HG03460 (cell line): ENCODE results near the gene MT1M.
"Not testable (repeated sequence)": the region's sequence is repeated elsewhere in the genome, so short reads cannot be mapped to it uniquely, and the experiment has no call there.

Source experiments
- ATAC-seq: cut with Tn5 transposase; IDR thresholded peaks from one replicate; pipeline ENCODE4 v1.9.1; 2021; ENCODE audit not compliant: unreplicated experiment

MT1M gene

DNA sequence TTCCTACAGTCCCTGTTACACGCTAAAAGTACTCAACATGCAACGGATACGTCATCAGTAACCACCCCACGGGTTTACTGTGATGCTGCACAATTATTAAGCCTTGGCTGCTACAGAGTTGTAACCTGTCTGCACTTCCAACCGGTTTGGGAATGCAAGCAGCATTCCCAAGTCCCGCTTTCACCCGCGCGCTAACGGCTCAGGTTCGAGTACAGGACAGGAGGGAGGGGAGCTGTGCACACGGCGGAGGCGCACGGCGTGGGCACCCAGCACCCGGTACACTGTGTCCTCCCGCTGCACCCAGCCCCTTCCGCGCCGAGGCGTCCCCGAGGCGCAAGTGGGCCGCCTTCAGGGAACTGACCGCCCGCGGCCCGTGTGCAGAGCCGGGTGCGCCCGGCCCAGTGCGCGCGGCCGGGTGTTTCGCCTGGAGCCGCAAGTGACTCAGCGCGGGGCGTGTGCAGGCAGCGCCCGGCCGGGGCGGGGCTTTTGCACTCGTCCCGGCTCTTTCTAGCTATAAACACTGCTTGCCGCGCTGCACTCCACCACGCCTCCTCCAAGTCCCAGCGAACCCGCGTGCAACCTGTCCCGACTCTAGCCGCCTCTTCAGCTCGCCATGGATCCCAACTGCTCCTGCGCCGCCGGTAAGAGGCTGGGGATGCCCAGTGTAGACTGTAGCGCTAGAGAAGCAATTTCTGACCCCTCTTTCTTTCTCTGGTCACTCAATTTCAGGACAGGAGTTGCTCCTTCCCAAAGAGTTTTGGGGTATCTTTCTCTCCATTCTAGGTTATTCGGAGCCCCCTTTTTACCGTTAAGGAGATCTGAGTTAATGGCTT lies 24.2 kb upstream of the MT1M start, which contains the start of gene MT2A:
Gene MT2A (plus strand): TSS at position 542 of the 833 bp plus-strand sequence. CDS start 72 bp downstream, at position 614.
- ATAC-seq = peak; percentile 86

- ATAC-seq = no peak
These were observed 23.5 kb upstream of the MT1M start for GRCh38 chr16:56608876-56609462.

DNA sequence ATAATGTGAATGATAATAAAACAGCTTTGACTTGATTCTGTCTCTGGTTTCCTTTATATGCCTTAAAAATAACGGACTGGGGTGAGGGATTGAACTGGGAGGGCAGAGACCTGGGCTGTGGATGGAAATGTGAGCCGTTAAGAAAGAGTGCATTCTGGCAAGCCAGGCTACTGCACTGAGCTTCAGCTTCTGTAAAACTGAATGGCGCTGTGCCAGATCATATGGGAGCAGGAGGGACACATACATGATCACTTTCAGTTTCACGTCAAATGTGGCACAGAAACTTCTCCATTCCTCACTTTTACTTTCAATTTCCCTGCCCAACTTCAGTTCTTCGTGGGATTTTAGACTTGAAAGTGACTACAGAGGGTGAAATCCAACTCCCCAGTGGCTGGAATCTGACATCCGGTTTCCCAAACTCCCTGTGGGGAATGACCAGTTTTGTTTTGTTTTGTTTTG lies 23.0 kb upstream of the MT1M start:
- ATAC-seq = no peak

DNA sequence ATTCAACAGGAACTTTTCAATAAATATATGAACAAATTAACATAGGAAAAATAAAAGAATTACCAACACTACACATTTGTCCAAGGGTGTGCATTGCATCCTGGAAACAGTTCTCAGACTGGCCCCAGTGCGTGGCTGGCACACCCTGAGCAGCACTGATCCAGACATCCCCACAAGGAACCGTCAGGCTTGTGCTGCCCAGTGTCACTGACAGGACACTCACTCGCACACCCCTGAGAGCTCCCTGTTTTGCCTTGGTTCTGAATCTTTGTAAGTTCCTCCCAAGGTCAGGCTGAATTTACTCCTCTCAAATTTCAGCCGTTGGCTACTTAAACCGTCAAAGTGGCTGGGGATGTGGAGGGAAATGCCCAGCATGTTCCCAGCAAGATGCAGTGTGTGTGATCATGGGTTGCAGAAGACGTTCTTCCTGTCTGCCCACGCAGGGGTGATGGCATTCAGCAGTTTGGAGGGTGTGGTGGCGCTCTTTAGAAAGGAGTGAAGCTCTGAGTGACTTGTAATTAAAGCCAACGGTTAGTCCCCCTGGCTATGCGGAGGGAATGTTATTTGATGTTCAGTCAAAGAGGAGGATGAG lies 22.3 kb upstream of the MT1M start:
- no peak for ATAC-seq

- ATAC-seq = no peak
These were observed 21.8 kb upstream of the MT1M start for GRCh38 chr16:56610609-56611111.

GRCh38 chr16:56611281-56611833 lies 21.1 kb upstream of the MT1M start:
- ATAC-seq = no peak

DNA sequence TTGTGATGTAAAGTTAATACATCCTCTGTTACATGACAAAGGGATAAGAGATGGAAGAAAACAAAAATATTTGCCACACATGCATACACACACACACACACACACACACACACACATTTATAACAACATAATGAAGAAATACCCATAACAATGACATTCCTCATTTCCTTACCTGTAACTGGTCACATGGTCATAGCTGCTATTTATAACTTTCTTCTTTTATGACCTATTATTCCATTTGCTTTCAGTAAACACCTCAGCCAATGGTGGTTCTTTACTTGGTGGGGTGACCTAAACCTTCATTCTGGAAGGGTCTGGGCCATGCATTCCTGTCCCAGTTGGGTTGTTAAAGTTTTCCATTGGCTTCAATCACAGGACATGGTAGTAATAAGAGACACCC lies 18.8 kb upstream of the MT1M start:
- ATAC-seq = no peak

DNA sequence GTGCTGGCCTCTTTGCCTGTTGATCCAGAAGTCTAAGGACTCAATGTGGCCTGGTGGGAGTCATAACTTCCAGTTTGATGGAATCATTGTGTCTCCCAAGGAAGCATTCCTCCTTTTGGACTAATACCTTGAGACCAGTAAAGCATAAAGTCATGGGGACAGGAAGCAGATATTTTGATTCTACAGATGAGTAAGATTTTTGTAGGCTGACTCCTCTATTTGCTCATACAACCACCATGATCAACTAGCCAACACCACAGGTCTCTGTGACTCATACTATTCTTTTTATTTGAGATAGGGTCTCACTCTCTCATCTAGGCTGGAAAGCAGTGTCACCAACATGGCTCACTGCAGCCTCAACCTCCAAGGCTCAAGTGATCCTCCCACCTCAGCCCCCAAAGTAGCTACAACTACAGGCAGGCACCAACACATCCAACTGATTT lies 17.9 kb upstream of the MT1M start:
- no peak for ATAC-seq

DNA sequence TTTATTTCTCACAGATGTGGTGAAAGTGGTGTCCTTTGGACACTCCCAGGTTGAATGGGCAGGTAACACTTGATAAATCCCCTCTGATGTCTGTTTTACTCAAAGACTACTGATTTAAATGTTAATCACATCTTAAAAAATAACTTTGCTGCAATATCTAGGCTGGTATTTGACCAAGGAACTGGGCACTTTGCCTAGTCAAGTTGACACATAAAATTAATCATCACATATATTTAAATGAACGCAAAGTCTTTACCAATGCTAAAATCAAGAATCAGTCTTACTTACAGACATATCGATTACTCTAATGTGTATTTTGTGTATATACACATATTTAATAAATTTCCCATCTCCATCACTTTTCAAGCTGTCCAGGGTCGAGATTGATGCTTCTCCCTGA lies 17.1 kb upstream of the MT1M start:
- ATAC-seq = no peak

- no peak for ATAC-seq
These were observed 15.7 kb upstream of the MT1M start for GRCh38 chr16:56616608-56617211.

GRCh38 chr16:56617212-56618085 lies 15.0 kb upstream of the MT1M start:
- no peak for ATAC-seq

- no peak for ATAC-seq
These were observed 14.3 kb upstream of the MT1M start for GRCh38 chr16:56618138-56618537.

DNA sequence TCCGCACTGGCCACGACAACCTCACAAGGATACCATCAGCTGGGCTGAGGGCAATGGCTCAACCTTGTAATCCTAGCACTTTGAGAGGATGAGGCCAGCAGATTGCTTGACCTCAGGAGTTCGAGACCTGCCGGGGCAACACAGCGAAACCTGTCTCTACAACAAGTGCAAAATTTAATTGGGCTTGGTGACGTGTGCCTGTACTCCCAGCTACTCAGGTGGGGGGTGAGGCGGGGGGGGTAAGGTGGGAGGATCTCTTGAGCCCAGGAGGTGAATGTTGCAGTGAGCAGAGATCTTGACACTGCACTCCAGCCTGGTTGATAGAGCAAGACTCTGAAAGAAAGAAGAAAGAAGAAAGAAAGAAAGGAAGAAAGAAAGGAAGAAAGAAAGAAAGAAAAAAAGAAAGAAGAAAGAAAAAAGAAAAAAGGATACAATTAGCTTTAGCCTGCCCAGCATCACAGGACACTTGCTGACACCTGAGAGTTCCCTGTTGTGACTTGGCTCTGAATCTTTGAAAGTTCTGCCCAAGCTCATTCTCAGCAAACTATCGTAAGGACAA lies 12.0 kb upstream of the MT1M start:
- no peak for ATAC-seq

DNA sequence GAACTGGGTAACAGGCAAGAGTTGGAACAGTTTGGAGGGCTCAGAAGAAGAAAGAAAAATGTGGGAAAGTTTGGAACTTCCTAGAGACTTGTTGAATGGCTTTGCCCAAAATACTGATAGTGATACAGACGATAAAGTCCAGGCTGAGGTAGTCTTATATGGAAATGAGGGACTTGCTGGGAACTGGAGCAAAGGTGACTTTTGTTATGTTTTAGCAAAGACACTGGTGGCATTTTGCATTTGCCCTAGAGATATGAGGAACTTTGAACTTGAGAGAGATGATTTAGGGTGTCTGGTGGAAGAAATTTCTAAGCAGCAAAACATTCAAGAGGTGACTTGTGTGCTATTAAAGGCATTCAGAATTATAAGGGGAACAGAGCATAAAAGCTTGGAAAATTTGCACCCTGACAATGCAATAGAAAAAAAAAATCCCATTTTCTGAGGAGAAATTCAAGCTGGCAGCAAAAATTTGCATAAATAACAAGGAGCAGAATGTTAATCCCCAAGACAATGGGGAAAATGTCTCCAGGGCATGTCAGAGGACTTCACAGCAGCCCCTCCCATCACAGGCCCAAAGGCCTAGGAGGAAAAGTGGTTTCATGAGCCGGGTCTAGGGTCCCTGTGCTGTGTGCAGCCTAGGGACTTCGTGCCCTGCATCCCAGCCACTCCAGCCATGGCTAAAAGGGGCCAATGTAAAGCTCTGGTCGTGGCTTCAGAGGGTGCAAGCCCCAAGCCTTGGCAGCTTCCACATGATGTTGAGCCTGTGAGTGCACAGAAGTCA lies 10.6 kb upstream of the MT1M start:
- ATAC-seq = not testable (repeated sequence)

DNA sequence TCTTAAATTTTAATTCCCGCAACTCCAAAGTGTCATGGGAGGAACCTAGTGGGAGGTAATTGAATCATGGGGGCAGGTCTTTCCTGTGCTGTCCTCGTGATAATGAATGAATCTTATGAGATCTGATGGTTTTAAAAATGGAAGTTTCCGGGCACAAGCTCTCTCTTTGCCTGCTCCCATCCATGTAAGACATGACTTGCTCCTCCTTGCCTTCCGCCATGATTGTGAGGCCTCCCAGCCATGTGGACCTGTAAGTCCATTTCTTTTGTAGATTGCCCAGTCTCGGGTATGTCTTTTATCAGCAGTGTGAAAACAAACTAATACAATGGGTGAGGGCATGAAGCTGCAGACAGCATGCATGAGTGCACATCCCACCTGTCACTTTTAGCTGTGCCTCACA lies 9.3 kb upstream of the MT1M start:
- ATAC-seq = not testable (repeated sequence)

- no peak for ATAC-seq
These were observed 8.8 kb upstream of the MT1M start for GRCh38 chr16:56623637-56624036.

GRCh38 chr16:56625140-56625942 lies 7.1 kb upstream of the MT1M start, which contains the start of gene MT1E:
MT1E (plus strand) TSS chr16:56625781; CDS start chr16:56625852, 71 bp downstream.
- ATAC-seq = no peak
